ENCODE measurements around the gene PTPN6. TPM values are rescaled to one million over a fixed set of nuclear protein-coding genes. Genes with fewer than 3 reads are reported as not detected.

PTPN6 gene
- total RNA-seq, 2 experiments from 2014 or later = 37.1 to 116 TPM

- no TSS peak for BruUV-seq (replicated peaks)
Observed at GRCh38 chr12:6932766-6933165, 18.4 kb upstream of the PTPN6 start.

DNA sequence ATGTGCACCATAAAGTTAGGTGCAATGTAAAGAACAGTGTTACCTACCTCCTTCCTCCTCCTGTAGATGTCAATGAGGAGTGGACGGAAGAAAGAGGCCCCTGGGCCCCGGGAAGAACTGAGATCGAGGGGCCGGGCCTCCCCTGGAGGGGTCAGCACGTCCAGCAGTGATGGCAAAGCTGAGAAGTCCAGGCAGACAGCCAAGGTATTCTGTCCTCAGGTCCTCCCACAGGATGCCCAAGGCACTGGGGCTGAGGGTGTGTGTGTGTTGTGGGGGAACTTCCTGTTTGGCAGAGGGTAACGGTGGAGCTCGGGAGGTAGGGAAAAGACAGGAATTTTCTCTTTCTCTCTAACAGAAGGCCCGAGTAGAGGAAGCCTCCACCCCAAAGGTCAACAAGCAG lies 17.0 kb upstream of the PTPN6 start:
- ChIA-PET CTCF (ENCODE audit: unreplicated experiment) (no interaction called here), POLR2A (no interaction called here)
- intact Hi-C loops (cut with micrococcal nuclease; ENCODE audit: unreplicated experiment) = no loop called here
- no peak overlapping the region for H3K27ac ChIP-seq (ENCODE audit: low read depth, low read length, poor library complexity, severe bottlenecking)
- H3K4me3 ChIP-seq (ENCODE audit: low read depth, low read length, poor library complexity, severe bottlenecking) = no peak overlapping the region
- H3K79me2 ChIP-seq (ENCODE audit: insufficient read depth, low read depth, low read length) = peaks cover 5% of the 10 kb centered on the region; the same call in 1 of the 2 replicates
- no peak overlapping the region for H3K4me2 ChIP-seq (ENCODE audit: low read length)
- no TSS peak for BruUV-seq (replicated peaks)
- H3K9me3 ChIP-seq (ENCODE audit: low read length) = no peaks in the 10 kb centered on the region
- peaks cover 7% of the 10 kb centered on the region; the same call in 1 of the 2 replicates for H3K36me3 ChIP-seq (ENCODE audit: insufficient read depth, low read length)
- no peak for DNase-seq (ENCODE audit: low spot score)
- peaks cover 20% of the 10 kb centered on the region for H3K4me1 ChIP-seq (ENCODE audit: insufficient read depth, low read length, poor library complexity, severe bottlenecking)
- no peaks in the 10 kb centered on the region for H4K20me1 ChIP-seq (ENCODE audit: insufficient read depth, low read length)
- TF ChIP-seq, protein P1, sequence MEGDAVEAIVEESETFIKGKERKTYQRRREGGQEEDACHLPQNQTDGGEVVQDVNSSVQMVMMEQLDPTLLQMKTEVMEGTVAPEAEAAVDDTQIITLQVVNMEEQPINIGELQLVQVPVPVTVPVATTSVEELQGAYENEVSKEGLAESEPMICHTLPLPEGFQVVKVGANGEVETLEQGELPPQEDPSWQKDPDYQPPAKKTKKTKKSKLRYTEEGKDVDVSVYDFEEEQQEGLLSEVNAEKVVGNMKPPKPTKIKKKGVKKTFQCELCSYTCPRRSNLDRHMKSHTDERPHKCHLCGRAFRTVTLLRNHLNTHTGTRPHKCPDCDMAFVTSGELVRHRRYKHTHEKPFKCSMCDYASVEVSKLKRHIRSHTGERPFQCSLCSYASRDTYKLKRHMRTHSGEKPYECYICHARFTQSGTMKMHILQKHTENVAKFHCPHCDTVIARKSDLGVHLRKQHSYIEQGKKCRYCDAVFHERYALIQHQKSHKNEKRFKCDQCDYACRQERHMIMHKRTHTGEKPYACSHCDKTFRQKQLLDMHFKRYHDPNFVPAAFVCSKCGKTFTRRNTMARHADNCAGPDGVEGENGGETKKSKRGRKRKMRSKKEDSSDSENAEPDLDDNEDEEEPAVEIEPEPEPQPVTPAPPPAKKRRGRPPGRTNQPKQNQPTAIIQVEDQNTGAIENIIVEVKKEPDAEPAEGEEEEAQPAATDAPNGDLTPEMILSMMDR (conservative IDR thresholded peaks at IDR 0.05; ENCODE audit: low read length) = no peak
- TF ChIP-seq EZH2phosphoT487 (IDR thresholded peaks at IDR 0.05; ENCODE audit: borderline replicate concordance, low read depth, low read length) = no peak
- H2AFZ ChIP-seq (ENCODE audit: low read length) = no peak overlapping the region
- H3K9me2 ChIP-seq (ENCODE audit: insufficient read depth, low read length) = no peaks in the 10 kb centered on the region

More at GRCh38 chr12:6932766-6933165, 18.4 kb upstream of the PTPN6 start:
- Histone ChIP-seq H3K27ac (ENCODE audit: low read depth, low read length, poor library complexity, severe bottlenecking) (no peak overlapping the region), H3K9me3 (ENCODE audit: low read length) (no peaks in the 10 kb centered on the region), H3K4me1 (ENCODE audit: insufficient read depth, low read length, poor library complexity, severe bottlenecking) (peaks cover 14% of the 10 kb centered on the region), H3K4me2 (ENCODE audit: low read length) (no peak overlapping the region), H3K9me2 (ENCODE audit: insufficient read depth, low read length) (no peaks in the 10 kb centered on the region), H3K4me3 (ENCODE audit: low read depth, low read length, poor library complexity, severe bottlenecking) (no peak overlapping the region), H4K20me1 (ENCODE audit: insufficient read depth, low read length) (no peaks in the 10 kb centered on the region), H3K36me3 (ENCODE audit: insufficient read depth, low read length) (peaks cover 7% of the 10 kb centered on the region; the same call in 1 of the 2 replicates), H3K79me2 (ENCODE audit: insufficient read depth, low read depth, low read length) (peaks cover 5% of the 10 kb centered on the region; the same call in 1 of the 2 replicates), H2AFZ (ENCODE audit: low read length) (no peak overlapping the region)
- POLR2A ChIA-PET = interaction anchor here (1.0 kb wide), 1 partner anchor 11 kb away, joined by 3 read pairs; the partner anchor contains the start of genes C12orf57 and RNU7-1
- intact Hi-C loops (cut with micrococcal nuclease; ENCODE audit: unreplicated experiment) = no loop called here
- CTCF ChIA-PET (ENCODE audit: unreplicated experiment) = interaction anchor here (0.5 kb wide), 1 partner anchor 26 kb away, joined by 3 read pairs; no protein-coding TSS in a partner anchor
- no peak for TF ChIP-seq EZH2phosphoT487 (IDR thresholded peaks at IDR 0.05; ENCODE audit: borderline replicate concordance, low read depth, low read length)
- TF ChIP-seq, protein P1 (conservative IDR thresholded peaks at IDR 0.05; ENCODE audit: low read length) = no peak
- no peak for DNase-seq (ENCODE audit: low spot score)
